ENCODE data around the gene SELENOK.

DNA sequence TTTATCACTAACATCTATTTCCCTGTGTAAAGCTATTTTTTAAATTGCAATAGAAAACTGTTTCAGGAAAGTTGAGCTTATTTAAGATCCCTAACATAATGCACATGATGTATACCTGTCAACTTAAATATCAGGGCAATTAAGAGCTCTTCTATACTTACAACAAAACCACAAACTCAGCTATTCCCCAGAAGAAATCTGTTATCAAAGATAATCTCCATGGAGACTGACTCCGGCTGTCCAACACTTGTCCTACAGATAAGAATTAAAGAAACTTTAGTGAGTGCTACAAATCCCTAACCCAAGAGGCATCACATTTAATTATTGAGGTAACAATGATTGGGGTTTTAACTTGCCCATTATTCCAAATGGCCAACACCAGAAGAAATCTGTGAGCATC is 3.4 kb downstream of the SELENOK start:
- TF ChIP-seq, protein P1, sequence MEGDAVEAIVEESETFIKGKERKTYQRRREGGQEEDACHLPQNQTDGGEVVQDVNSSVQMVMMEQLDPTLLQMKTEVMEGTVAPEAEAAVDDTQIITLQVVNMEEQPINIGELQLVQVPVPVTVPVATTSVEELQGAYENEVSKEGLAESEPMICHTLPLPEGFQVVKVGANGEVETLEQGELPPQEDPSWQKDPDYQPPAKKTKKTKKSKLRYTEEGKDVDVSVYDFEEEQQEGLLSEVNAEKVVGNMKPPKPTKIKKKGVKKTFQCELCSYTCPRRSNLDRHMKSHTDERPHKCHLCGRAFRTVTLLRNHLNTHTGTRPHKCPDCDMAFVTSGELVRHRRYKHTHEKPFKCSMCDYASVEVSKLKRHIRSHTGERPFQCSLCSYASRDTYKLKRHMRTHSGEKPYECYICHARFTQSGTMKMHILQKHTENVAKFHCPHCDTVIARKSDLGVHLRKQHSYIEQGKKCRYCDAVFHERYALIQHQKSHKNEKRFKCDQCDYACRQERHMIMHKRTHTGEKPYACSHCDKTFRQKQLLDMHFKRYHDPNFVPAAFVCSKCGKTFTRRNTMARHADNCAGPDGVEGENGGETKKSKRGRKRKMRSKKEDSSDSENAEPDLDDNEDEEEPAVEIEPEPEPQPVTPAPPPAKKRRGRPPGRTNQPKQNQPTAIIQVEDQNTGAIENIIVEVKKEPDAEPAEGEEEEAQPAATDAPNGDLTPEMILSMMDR (IDR thresholded peaks at IDR 0.05) = no peak
- TF ChIP-seq POLR2A (IDR thresholded peaks at IDR 0.05) = no peak
